HCT116 (cell line): ENCODE measurements around the gene SOCS3. TPM values are rescaled to one million over a fixed set of nuclear protein-coding genes. Genes with fewer than 3 reads are reported as not detected.

Experiments used
- ATAC-seq: fragments of 200-7000 bp; cut with Tn5 transposase; 2 replicates; pipeline ENCODE4 v1.9.1; 2020; ENCODE audit warnings: mild to moderate bottlenecking, moderate library complexity
- BruUV-seq: library from RNA; stranded (reverse); fragments of 400-500 nt; replicated peaks from 2 replicates; lab custom pipeline; 2021; lab: Mats Ljungman, UMichigan
- CTCF ChIA-PET: fragments of 300-600 bp; sonication (Branson Sonifier 250); formaldehyde crosslinking; loops from one replicate; lab custom pipeline; 2021; ENCODE audit warnings: antibody characterized with exemption; lab: Charles Lee
- POLR2A ChIA-PET: fragments of 300-600, 350-600 bp; sonication (Branson Sonifier 250); formaldehyde crosslinking; loops from one replicate; lab custom pipeline; 2021; ENCODE audit warnings: antibody characterized with exemption; lab: Charles Lee
- RAD21 ChIA-PET, 2 experiments: fragments of 300-600 bp; sonication (Branson Sonifier 250); formaldehyde crosslinking; loops; one replicate each; lab custom pipeline; 2023; ENCODE audit warnings: low total read pairs in 2 of 2; ENCODE audit not compliant: uncharacterized antibody in 2 of 2, unreplicated experiment in 2 of 2, low non-redundant PET in 1 of 2; lab: Charles Lee
- DNase-seq: peaks from one replicate; pipeline ENCODE4 v3.0.0-alpha.2; 2010; ENCODE audit warnings: low read depth, low spot score
- H2AFZ ChIP-seq: fragments of 200-600 bp; shearing (Covaris generic), sonication (generic); 2 replicates; pipeline ENCODE4 v1.6.1; 2017; ENCODE audit warnings: low read depth, mixed run types, mixed read lengths, antibody characterized with exemption, low read length; ENCODE audit not compliant: poor library complexity, severe bottlenecking
- H3K27ac ChIP-seq: 2 replicates; pipeline ENCODE4 v1.5.1; 2012; ENCODE audit warnings: low read depth, low read length
- H3K27me3 ChIP-seq: fragments of 200-600 bp; sonication (generic); 2 replicates; pipeline ENCODE4 v1.6.1; 2016; ENCODE audit warnings: mixed run types, low read length, mixed read lengths; ENCODE audit not compliant: insufficient read depth
- H3K36me3 ChIP-seq, 2 experiments: fragments of 200-500 bp in 1 of 2; fragments of 200-600 bp in 1 of 2; sonication (Bioruptor generic) in 1 of 2; sonication (generic) in 1 of 2; 2 replicates each; pipeline versions ENCODE4 v1.5.1 to v1.6.1; 2014 to 2016; ENCODE audit warnings: low read length in 2 of 2, inconsistent platforms in 1 of 2, mixed read lengths in 1 of 2, mixed run types in 1 of 2; ENCODE audit not compliant: insufficient read depth in 2 of 2, control insufficient read depth in 1 of 2
- H3K4me1 ChIP-seq, 2 experiments: fragments of 200-600 bp in 1 of 2; sonication (generic) in 1 of 2; 2 replicates each; pipeline versions ENCODE4 v1.5.1 to v1.6.1; 2012 to 2017; ENCODE audit warnings: low read length in 2 of 2, inconsistent platforms in 1 of 2, mild to moderate bottlenecking in 1 of 2, mixed read lengths in 1 of 2, mixed run types in 1 of 2, moderate library complexity in 1 of 2; ENCODE audit not compliant: insufficient read depth in 2 of 2, control insufficient read depth in 1 of 2
- H3K4me2 ChIP-seq: fragments of 200-600 bp; sonication (generic); 2 replicates; pipeline ENCODE4 v1.6.1; 2017; ENCODE audit warnings: mixed run types, low read length, mixed read lengths
- H3K4me3 ChIP-seq, 2 experiments: fragments of 200-600 bp in 1 of 2; sonication (generic) in 1 of 2; replicated peaks in 1 of 2; 2 replicates each; pipeline ENCODE4 v1.5.1; 2011 to 2016; ENCODE audit warnings: low read length in 2 of 2, control low read depth in 1 of 2, low read depth in 1 of 2, mild to moderate bottlenecking in 1 of 2, mixed read lengths in 1 of 2, mixed run types in 1 of 2
- H3K79me2 ChIP-seq: fragments of 200-600 bp; sonication (generic); 2 replicates; pipeline ENCODE4 v1.6.1; 2017; ENCODE audit warnings: mild to moderate bottlenecking, mixed run types, low read length, moderate library complexity, mixed read lengths; ENCODE audit not compliant: insufficient read depth
- H3K9ac ChIP-seq: fragments of 200-600 bp; sonication (generic); 2 replicates; pipeline ENCODE4 v1.6.1; 2016; ENCODE audit warnings: low read length, mixed read lengths
- H3K9me2 ChIP-seq: fragments of 200-600 bp; sonication (generic), shearing (Covaris generic); 2 replicates; pipeline ENCODE4 v1.6.1; 2017; ENCODE audit warnings: mixed run types, mild to moderate bottlenecking, moderate library complexity; ENCODE audit not compliant: insufficient read depth
- H3K9me3 ChIP-seq, 2 experiments: fragments of 200-500 bp in 1 of 2; fragments of 200-600 bp in 1 of 2; sonication (Bioruptor generic) in 1 of 2; sonication (generic) in 1 of 2; 2 replicates each; pipeline ENCODE4 v1.6.1; 2014 to 2017; ENCODE audit warnings: low read length in 2 of 2, mixed read lengths in 2 of 2, inconsistent platforms in 1 of 2, low read depth in 1 of 2, mild to moderate bottlenecking in 1 of 2, mixed run types in 1 of 2, moderate library complexity in 1 of 2; ENCODE audit not compliant: control insufficient read depth in 1 of 2, insufficient read depth in 1 of 2
- H4K20me1 ChIP-seq: fragments of 200-600 bp; sonication (generic), shearing (Covaris generic); 2 replicates; pipeline ENCODE4 v1.6.1; 2017; ENCODE audit warnings: mixed run types, mild to moderate bottlenecking, moderate library complexity; ENCODE audit not compliant: insufficient read depth
- CEBPB ChIP-seq: IDR thresholded peaks from 2 replicates; pipeline ENCODE4 v1.6.1; 2012; ENCODE audit warnings: low read depth
- EGR1 ChIP-seq: IDR thresholded peaks from 2 replicates; pipeline ENCODE4 v1.6.1; 2012; ENCODE audit warnings: low read depth
- EZH2 ChIP-seq: fragments of 200-600 bp; sonication (generic); IDR thresholded peaks from 2 replicates; pipeline ENCODE4 v1.6.1; 2017; ENCODE audit warnings: antibody characterized with exemption, mixed run types
- POLR2A ChIP-seq: IDR thresholded peaks from 2 replicates; pipeline ENCODE4 v1.7.0; 2011; ENCODE audit warnings: borderline replicate concordance; ENCODE audit not compliant: insufficient read depth, insufficient read length; ENCODE audit errors: extremely low read depth
- POLR2AphosphoS5 ChIP-seq: IDR thresholded peaks from 2 replicates; pipeline ENCODE4 v1.6.1; 2011; ENCODE audit warnings: mild to moderate bottlenecking, low read depth, low read length, moderate library complexity
- SP1 ChIP-seq: IDR thresholded peaks from 2 replicates; pipeline ENCODE4 v1.6.1; 2012; ENCODE audit warnings: low read depth
- YY1 ChIP-seq: IDR thresholded peaks from 2 replicates; pipeline ENCODE4 v1.6.1; 2011; ENCODE audit warnings: low read length, low read depth, moderate library complexity, mild to moderate bottlenecking; ENCODE audit not compliant: insufficient replicate concordance; ENCODE audit errors: extremely low read depth
- intact Hi-C: fragments of 100-400 bp; cut with micrococcal nuclease; formaldehyde crosslinking; loops from 2 replicates; pipeline ENCODE4 v1.10.0; 2022
- total RNA-seq: library from RNA; stranded (reverse); gene quantifications from one replicate; pipeline ENCODE4 v1.2.1, GENCODE V29; 2021; ENCODE audit not compliant: unreplicated experiment
- TF ChIP-seq, protein P1 (sequence below), 3 experiments: fragments of 200-600 bp in 1 of 3; sonication (generic) in 1 of 3; IDR thresholded peaks in 2 of 3; conservative IDR thresholded peaks in 1 of 3; 2 replicates each; pipeline ENCODE4 v1.5.1; 2012 to 2017; ENCODE audit warnings: low read depth in 2 of 3, low read length in 2 of 3, antibody characterized with exemption in 1 of 3, borderline replicate concordance in 1 of 3, control low read depth in 1 of 3, mild to moderate bottlenecking in 1 of 3, mixed read lengths in 1 of 3, mixed run types in 1 of 3, moderate library complexity in 1 of 3; ENCODE audit not compliant: insufficient read depth in 1 of 3
- TF ChIP-seq, protein P2 (sequence below): IDR thresholded peaks from 2 replicates; pipeline ENCODE4 v1.6.1; 2012

SOCS3 gene
- total RNA-seq, 1 experiment from 2014 or later, result 26.7 TPM

DNA sequence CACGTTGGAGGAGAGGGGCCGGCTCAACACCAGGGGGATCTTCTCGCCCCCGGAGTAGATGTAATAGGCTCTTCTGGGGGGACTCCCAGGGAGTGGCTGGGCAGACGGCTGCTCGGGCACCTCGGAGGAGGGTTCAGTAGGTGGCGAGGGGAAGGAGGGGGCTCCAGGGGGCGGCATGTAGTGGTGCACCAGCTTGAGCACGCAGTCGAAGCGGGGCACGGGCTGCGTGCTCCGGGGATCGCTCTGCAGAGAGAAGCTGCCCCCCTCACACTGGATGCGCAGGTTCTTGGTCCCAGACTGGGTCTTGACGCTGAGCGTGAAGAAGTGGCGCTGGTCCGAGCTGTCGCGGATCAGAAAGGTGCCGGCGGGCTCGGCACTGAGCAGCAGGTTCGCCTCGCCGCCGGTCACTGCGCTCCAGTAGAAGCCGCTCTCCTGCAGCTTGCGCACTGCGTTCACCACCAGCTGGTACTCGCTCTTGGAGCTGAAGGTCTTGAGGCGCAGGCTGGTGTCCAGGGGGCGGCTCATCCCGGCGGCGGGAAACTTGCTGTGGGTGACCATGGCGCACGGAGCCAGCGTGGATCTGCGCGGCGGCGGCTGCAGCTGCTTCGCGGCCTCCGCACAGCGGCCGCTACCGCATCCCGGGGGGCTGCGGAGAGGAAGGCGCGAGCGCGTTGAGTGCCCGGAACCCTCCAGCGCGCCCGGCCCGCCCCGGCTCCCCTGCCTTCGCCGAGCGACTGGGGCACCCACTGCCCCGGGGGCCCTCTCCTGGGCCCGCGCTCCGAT lies 1.1 kb downstream of the SOCS3 start:
- RAD21 ChIA-PET, result no interaction called here
- Histone ChIP-seq H3K9me3 (no peaks in the 10 kb centered on the region), H3K4me3 (peak overlapping the region; percentile 86 to 96), H3K4me1 (peaks cover 20 to 69% of the 10 kb centered on the region in 2 experiments), H3K27ac (peak overlapping the region; percentile 99), H3K9me2 (no peaks in the 10 kb centered on the region), H3K4me2 (peak overlapping the region; percentile 98), H3K79me2 (peaks cover 36% of the 10 kb centered on the region), H2AFZ (no peak overlapping the region), H3K36me3 (peaks cover 15 to 22% of the 10 kb centered on the region in 2 experiments), H3K27me3 (no peaks in the 10 kb centered on the region), H3K9ac (peak overlapping the region; percentile 96), H4K20me1 (peaks cover 3% of the 10 kb centered on the region; the same call in 1 of the 2 replicates)
- CTCF ChIA-PET, result no interaction called here
- POLR2A ChIA-PET, result interaction anchor here (1.0 to 3.4 kb wide), 3 partner anchors 16 to 43 kb away, joined by 3 to 21 read pairs (median 3); no protein-coding TSS in a partner anchor
- ATAC-seq (no peak), DNase-seq (no peak)
- no TSS peak for BruUV-seq
- intact Hi-C loops, result no loop called here
- TF ChIP-seq, protein P1, sequence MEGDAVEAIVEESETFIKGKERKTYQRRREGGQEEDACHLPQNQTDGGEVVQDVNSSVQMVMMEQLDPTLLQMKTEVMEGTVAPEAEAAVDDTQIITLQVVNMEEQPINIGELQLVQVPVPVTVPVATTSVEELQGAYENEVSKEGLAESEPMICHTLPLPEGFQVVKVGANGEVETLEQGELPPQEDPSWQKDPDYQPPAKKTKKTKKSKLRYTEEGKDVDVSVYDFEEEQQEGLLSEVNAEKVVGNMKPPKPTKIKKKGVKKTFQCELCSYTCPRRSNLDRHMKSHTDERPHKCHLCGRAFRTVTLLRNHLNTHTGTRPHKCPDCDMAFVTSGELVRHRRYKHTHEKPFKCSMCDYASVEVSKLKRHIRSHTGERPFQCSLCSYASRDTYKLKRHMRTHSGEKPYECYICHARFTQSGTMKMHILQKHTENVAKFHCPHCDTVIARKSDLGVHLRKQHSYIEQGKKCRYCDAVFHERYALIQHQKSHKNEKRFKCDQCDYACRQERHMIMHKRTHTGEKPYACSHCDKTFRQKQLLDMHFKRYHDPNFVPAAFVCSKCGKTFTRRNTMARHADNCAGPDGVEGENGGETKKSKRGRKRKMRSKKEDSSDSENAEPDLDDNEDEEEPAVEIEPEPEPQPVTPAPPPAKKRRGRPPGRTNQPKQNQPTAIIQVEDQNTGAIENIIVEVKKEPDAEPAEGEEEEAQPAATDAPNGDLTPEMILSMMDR (IDR thresholded peaks at IDR 0.05 in 2 of 3, conservative IDR thresholded peaks at IDR 0.05 in 1 of 3; ENCODE audit: borderline replicate concordance in 1 of 3, insufficient read depth in 1 of 3, low read depth in 2 of 3, low read length in 2 of 3), result no peak
- TF ChIP-seq SP1 (no peak), CEBPB (no peak), EGR1 (no peak), YY1 (no peak), EZH2 (no peak), POLR2A (no peak), POLR2AphosphoS5 (peak; percentile 20; the same call in 1 of the 2 replicates)
- TF ChIP-seq, protein P2, sequence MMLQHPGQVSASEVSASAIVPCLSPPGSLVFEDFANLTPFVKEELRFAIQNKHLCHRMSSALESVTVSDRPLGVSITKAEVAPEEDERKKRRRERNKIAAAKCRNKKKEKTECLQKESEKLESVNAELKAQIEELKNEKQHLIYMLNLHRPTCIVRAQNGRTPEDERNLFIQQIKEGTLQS, result no peak
